Astrocyte (in vitro differentiated cells and primary cell): ENCODE results near the gene ZNF407.

ENCODE experiments used
- CTCF ChIP-seq: IDR thresholded peaks from 2 replicates; pipeline ENCODE4 v1.5.1; 2011; ENCODE audit warnings: low read depth, mild to moderate bottlenecking, inconsistent platforms, low read length, moderate library complexity; ENCODE audit not compliant: insufficient read depth
- EZH2 ChIP-seq: IDR thresholded peaks from 2 replicates; pipeline ENCODE4 v1.6.1; 2012; ENCODE audit warnings: mild to moderate bottlenecking, low read length, inconsistent platforms; ENCODE audit not compliant: insufficient read depth

- no peak for TF ChIP-seq CTCF
- TF ChIP-seq EZH2 = no peak
Measured at GRCh38 chr18:74679006-74679678, 81.5 kb downstream of the ZNF407 start.
